GM12878 (cell line): Measurements from ENCODE around the gene MCF2L2. TPM values are rescaled to one million over a fixed set of nuclear protein-coding genes. Genes with fewer than 3 reads are reported as not detected.

Experiments used
- ATAC-seq: fragments of 200-7000 bp; cut with Tn5 transposase; 3 replicates; pipeline ENCODE4 v1.9.1; 2020; ENCODE audit warnings: mild to moderate bottlenecking, moderate library complexity
- BruUV-seq: library from RNA; stranded (reverse); fragments of 400-500 nt; replicated peaks from 2 replicates; lab custom pipeline; 2021; lab: Mats Ljungman, UMichigan
- CTCF ChIA-PET: fragments of 300-600 bp; sonication (Branson Sonifier 250); formaldehyde crosslinking; extraction: SDS; loops from one replicate; lab custom pipeline; 2021; ENCODE audit warnings: inconsistent platforms; lab: Yijun Ruan, JAX
- POLR2A ChIA-PET: fragments of 350-600 bp; formaldehyde crosslinking; extraction: SDS; loops from one replicate; lab custom pipeline; 2021; ENCODE audit warnings: inconsistent platforms; lab: Charles Lee
- RAD21 ChIA-PET: fragments of 300-600 bp; sonication (Branson Sonifier 250); formaldehyde crosslinking; loops from one replicate; lab custom pipeline; 2023; ENCODE audit warnings: antibody characterized with exemption; ENCODE audit not compliant: unreplicated experiment; lab: Charles Lee
- SMC1A ChIA-PET: fragments of 300-600 bp; sonication (Branson Sonifier 250); formaldehyde crosslinking; loops from one replicate; lab custom pipeline; 2023; ENCODE audit not compliant: unreplicated experiment, uncharacterized antibody; lab: Charles Lee
- DNase-seq: peaks from one replicate; pipeline ENCODE4 v3.0.0-alpha.2; 2011; ENCODE audit warnings: low read depth, low spot score
- FAIRE-seq: peaks from 3 replicates; lab custom pipeline; 2011; peaks lifted over from hg19 to GRCh38; lab: Jason Lieb, UNC
- H2AFZ ChIP-seq: 2 replicates; pipeline ENCODE4 v1.6.0; 2011; ENCODE audit warnings: low read depth, low read length, control low read depth; ENCODE audit not compliant: control insufficient read depth
- H3K27ac ChIP-seq: 2 replicates; pipeline ENCODE4 v1.5.1; 2011; ENCODE audit warnings: control low read depth; ENCODE audit not compliant: control insufficient read depth, insufficient read depth
- H3K27me3 ChIP-seq, 2 experiments: replicated peaks in 1 of 2; 2 replicates each; pipeline versions ENCODE4 v1.6.0 to v1.6.1; 2011; ENCODE audit warnings: low read length in 1 of 2; ENCODE audit not compliant: control insufficient read depth in 2 of 2, insufficient read depth in 2 of 2
- H3K36me3 ChIP-seq, 2 experiments: 2 replicates each; pipeline ENCODE4 v1.5.1; 2011; ENCODE audit warnings: low read length in 1 of 2; ENCODE audit not compliant: control insufficient read depth in 2 of 2, insufficient read depth in 2 of 2
- H3K4me1 ChIP-seq: 2 replicates; pipeline ENCODE4 v1.6.1; 2011; ENCODE audit warnings: mild to moderate bottlenecking, low read length, moderate library complexity, mixed read lengths; ENCODE audit not compliant: control insufficient read depth, insufficient read depth
- H3K4me2 ChIP-seq: 2 replicates; pipeline ENCODE4 v1.6.0; 2011; ENCODE audit warnings: control low read depth; ENCODE audit not compliant: control insufficient read depth, insufficient read depth
- H3K4me3 ChIP-seq: fragments of 200-600 bp; sonication (generic); 2 replicates; pipeline ENCODE4 v1.5.1; 2016
- H3K79me2 ChIP-seq: 2 replicates; pipeline ENCODE4 v1.6.0; 2011; ENCODE audit warnings: low read length; ENCODE audit not compliant: control insufficient read depth, insufficient read depth
- H3K9ac ChIP-seq: 2 replicates; pipeline ENCODE4 v1.8.0; 2011; ENCODE audit warnings: low read length, control low read depth, mixed read lengths; ENCODE audit not compliant: control insufficient read depth, insufficient read depth
- H3K9me3 ChIP-seq: replicated peaks from 3 replicates; pipeline ENCODE4 v1.5.1; 2011; ENCODE audit warnings: mild to moderate bottlenecking, low read length; ENCODE audit not compliant: control insufficient read depth, insufficient read depth
- H4K20me1 ChIP-seq: 2 replicates; pipeline ENCODE4 v1.6.0; 2011; ENCODE audit not compliant: control insufficient read depth, insufficient read depth
- ATF7 ChIP-seq: fragments of 450-650 bp; IDR thresholded peaks from 2 replicates; pipeline ENCODE4 v1.6.1; 2016; ENCODE audit warnings: low read depth, mild to moderate bottlenecking
- BACH1 ChIP-seq: fragments of 450-650 bp; IDR thresholded peaks from 2 replicates; pipeline ENCODE4 v1.6.1; 2017; ENCODE audit warnings: mild to moderate bottlenecking, borderline replicate concordance
- CBFB ChIP-seq: IDR thresholded peaks from 2 replicates; pipeline ENCODE4 v1.6.1; 2016; ENCODE audit warnings: antibody characterized with exemption, low read depth
- CHD4 ChIP-seq: fragments of 200-600 bp; sonication (generic); IDR thresholded peaks from 2 replicates; pipeline ENCODE4 v1.6.1; 2016; ENCODE audit warnings: mild to moderate bottlenecking
- EED ChIP-seq: sonication (generic); IDR thresholded peaks from 2 replicates; pipeline ENCODE4 v1.6.1; 2016; ENCODE audit warnings: antibody characterized with exemption, low read depth
- FOS ChIP-seq: IDR thresholded peaks from 3 replicates; pipeline ENCODE4 v1.6.1; 2011; ENCODE audit warnings: borderline replicate concordance; ENCODE audit not compliant: insufficient read length; ENCODE audit errors: extremely low read depth
- MTA2 ChIP-seq: fragments of 450-650 bp; IDR thresholded peaks from 2 replicates; pipeline ENCODE4 v1.6.1; 2016; ENCODE audit warnings: low read depth, mild to moderate bottlenecking, moderate library complexity
- PAX5 ChIP-seq: IDR thresholded peaks from 2 replicates; pipeline ENCODE4 v1.6.1; 2011; ENCODE audit warnings: low read depth, low read length, borderline replicate concordance
- RAD21 ChIP-seq: IDR thresholded peaks from 2 replicates; pipeline ENCODE4 v1.6.1; 2011; ENCODE audit warnings: mild to moderate bottlenecking, low read depth, low read length, moderate library complexity; ENCODE audit not compliant: insufficient read depth
- SMAD1 ChIP-seq: fragments of 450-650 bp; IDR thresholded peaks from 2 replicates; pipeline ENCODE4 v1.6.1; 2018; ENCODE audit warnings: mild to moderate bottlenecking, low read depth; ENCODE audit not compliant: partially characterized antibody
- SMC3 ChIP-seq: IDR thresholded peaks from 2 replicates; pipeline ENCODE4 v1.6.1; 2011; ENCODE audit warnings: low read length, improper control_type of control experiment, borderline replicate concordance
- ZBTB4 ChIP-seq: fragments of 450-650 bp; formaldehyde crosslinking; IDR thresholded peaks from 2 replicates; pipeline ENCODE4 v1.4.0; 2022; ENCODE audit warnings: mild to moderate bottlenecking, moderate library complexity
- WGBS: methylation state at CpG from one replicate; pipeline ENCODE4 v1.1.6; 2016; ENCODE audit warnings: low lambda C conversion rate; ENCODE audit not compliant: insufficient replicate concordance, insufficient coverage; ENCODE audit errors: missing lambda C conversion rate; 5-methylcytosine and 5-hydroxymethylcytosine counted together
- in situ Hi-C: fragments of 300-500 bp; cut with MboI; formaldehyde crosslinking; loops from 9 replicates; pipeline ENCODE4 v1.14.3; 2018; ENCODE audit warnings: mixed read lengths
- intact Hi-C: fragments of 100-400 bp; cut with micrococcal nuclease; formaldehyde crosslinking; loops from one replicate; pipeline ENCODE4 v1.14.2; 2022; ENCODE audit not compliant: unreplicated experiment
- polyA plus RNA-seq, 11 experiments: library from polyadenylated mRNA; depleted of rRNA in 4 of 11; unstranded in 6 of 11; stranded (reverse) in 5 of 11; fragments of >200 nt; fragmentation: Nextera tagmentation in 4 of 11; fragmentation: Illumina TruSeq in 1 of 11; extraction: Ambion mirVana in 4 of 11; extraction: Trizol in 1 of 11; gene quantifications; 1 replicate in 1 of 11; 2 replicates in 10 of 11; pipeline versions ENCODE4 v1.2.1 to v1.2.3, GENCODE V29; 2011 to 2016; ENCODE audit warnings: inconsistent platforms in 2 of 11, missing spikeins in 2 of 11, low read depth in 1 of 11
- total RNA-seq, 4 experiments: library from RNA; depleted of rRNA in 3 of 4; stranded (reverse); fragments of >200 nt in 3 of 4; fragmentation: Illumina TruSeq in 1 of 4; extraction: Trizol in 1 of 4; gene quantifications; 2 replicates each; pipeline versions ENCODE4 v1.2.1 to v1.2.3, GENCODE V29; 2013 to 2021
- TF ChIP-seq, protein P1 (sequence below): IDR thresholded peaks from 2 replicates; pipeline ENCODE4 v1.6.1; 2012; ENCODE audit warnings: low read depth, low read length, improper control_type of control experiment
- TF ChIP-seq, protein P2 (sequence below): fragments of 450-650 bp; IDR thresholded peaks from 2 replicates; pipeline ENCODE4 v1.6.1; 2014; ENCODE audit warnings: mild to moderate bottlenecking
- TF ChIP-seq, protein P3 (sequence below): IDR thresholded peaks from 2 replicates; pipeline ENCODE4 v1.6.1; 2011; ENCODE audit warnings: borderline replicate concordance, low read depth, mild to moderate bottlenecking, moderate library complexity, low read length; ENCODE audit not compliant: insufficient read depth, poor library complexity, severe bottlenecking

Gene MCF2L2
- total and polyA plus RNA-seq, 10 of the 15 experiments (the other 5 are each of a cell fraction or from before 2014, with no cell fraction given): 0.37 to 2.8 (median 1.4) TPM

DNA sequence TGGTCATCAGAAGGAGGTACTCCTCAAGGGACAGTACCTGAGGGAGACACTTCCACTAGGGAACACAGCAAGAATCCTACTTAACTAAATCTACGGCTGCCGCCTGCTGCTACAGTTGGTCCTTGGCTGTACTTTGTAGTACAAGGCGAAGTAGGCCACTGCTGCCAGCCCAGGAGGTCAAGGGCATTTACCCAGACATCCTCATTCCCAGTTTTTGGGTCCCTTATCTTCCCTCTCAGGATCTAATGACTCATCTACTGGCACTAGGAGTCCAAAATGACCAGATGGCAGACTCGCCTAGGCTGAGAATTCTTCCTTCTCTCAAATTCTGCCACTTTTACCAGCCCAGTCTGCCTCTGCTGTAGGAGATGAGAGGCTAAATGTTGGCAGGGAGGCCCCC lies 238.8 kb downstream of the MCF2L2 start:
- Histone ChIP-seq H3K9me3 (no peaks in the 10 kb centered on the region), H3K79me2 (no peaks in the 10 kb centered on the region), H3K4me1 (peaks cover 2% of the 10 kb centered on the region; the same call in 1 of the 2 replicates), H2AFZ (no peak overlapping the region), H3K36me3 (no peaks in the 10 kb centered on the region), H4K20me1 (no peaks in the 10 kb centered on the region), H3K4me3 (no peak overlapping the region), H3K4me2 (no peak overlapping the region), H3K9ac (no peak overlapping the region), H3K27me3 (no peaks in the 10 kb centered on the region), H3K27ac (no peak overlapping the region)
- CTCF ChIA-PET: interaction anchor here (1.5 kb wide), 1 partner anchor 39 kb away, joined by 3 read pairs; no protein-coding TSS in a partner anchor
- in situ Hi-C loops: no loop called here
- no TSS peak for BruUV-seq
- SMC1A ChIA-PET: no interaction called here
- 72% methylated on average over 4 of the region's 4 CpGs for WGBS
- RAD21 ChIA-PET: no interaction called here
- FAIRE-seq: no peak
- no peak for ATAC-seq
- DNase-seq: no peak
- POLR2A ChIA-PET: no interaction called here
- intact Hi-C loops: loop anchor here (1.0 kb wide), 1 partner anchor 67 kb away; no protein-coding TSS in a partner anchor
- TF ChIP-seq CHD4 (no peak), CBFB (no peak), SMC3 (no peak), BACH1 (no peak), PAX5 (no peak), EED (no peak), ATF7 (no peak), RAD21 (no peak), SMAD1 (no peak), MTA2 (no peak), ZBTB4 (CRISPR knock-in tag) (no peak), FOS (no peak)
- TF ChIP-seq, protein P1, sequence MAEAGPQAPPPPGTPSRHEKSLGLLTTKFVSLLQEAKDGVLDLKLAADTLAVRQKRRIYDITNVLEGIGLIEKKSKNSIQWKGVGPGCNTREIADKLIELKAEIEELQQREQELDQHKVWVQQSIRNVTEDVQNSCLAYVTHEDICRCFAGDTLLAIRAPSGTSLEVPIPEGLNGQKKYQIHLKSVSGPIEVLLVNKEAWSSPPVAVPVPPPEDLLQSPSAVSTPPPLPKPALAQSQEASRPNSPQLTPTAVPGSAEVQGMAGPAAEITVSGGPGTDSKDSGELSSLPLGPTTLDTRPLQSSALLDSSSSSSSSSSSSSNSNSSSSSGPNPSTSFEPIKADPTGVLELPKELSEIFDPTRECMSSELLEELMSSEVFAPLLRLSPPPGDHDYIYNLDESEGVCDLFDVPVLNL: no peak
- TF ChIP-seq, protein P2, sequence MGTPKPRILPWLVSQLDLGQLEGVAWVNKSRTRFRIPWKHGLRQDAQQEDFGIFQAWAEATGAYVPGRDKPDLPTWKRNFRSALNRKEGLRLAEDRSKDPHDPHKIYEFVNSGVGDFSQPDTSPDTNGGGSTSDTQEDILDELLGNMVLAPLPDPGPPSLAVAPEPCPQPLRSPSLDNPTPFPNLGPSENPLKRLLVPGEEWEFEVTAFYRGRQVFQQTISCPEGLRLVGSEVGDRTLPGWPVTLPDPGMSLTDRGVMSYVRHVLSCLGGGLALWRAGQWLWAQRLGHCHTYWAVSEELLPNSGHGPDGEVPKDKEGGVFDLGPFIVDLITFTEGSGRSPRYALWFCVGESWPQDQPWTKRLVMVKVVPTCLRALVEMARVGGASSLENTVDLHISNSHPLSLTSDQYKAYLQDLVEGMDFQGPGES: no peak
- TF ChIP-seq, protein P3, sequence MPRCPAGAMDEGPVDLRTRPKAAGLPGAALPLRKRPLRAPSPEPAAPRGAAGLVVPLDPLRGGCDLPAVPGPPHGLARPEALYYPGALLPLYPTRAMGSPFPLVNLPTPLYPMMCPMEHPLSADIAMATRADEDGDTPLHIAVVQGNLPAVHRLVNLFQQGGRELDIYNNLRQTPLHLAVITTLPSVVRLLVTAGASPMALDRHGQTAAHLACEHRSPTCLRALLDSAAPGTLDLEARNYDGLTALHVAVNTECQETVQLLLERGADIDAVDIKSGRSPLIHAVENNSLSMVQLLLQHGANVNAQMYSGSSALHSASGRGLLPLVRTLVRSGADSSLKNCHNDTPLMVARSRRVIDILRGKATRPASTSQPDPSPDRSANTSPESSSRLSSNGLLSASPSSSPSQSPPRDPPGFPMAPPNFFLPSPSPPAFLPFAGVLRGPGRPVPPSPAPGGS: no peak
